ENCODE results near the gene FAM3C. TPM values are rescaled to one million over a fixed set of nuclear protein-coding genes. Genes with fewer than 3 reads are reported as not detected.
"Not testable (repeated sequence)": the region's sequence is repeated elsewhere in the genome, so short reads cannot be mapped to it uniquely, and the experiment has no call there.

FAM3C gene, protein sequence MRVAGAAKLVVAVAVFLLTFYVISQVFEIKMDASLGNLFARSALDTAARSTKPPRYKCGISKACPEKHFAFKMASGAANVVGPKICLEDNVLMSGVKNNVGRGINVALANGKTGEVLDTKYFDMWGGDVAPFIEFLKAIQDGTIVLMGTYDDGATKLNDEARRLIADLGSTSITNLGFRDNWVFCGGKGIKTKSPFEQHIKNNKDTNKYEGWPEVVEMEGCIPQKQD
- total RNA-seq (2014; rRNA removed; shearing (Covaris generic)), result 30.3 and 34.9 TPM in 2 replicates

DNA sequence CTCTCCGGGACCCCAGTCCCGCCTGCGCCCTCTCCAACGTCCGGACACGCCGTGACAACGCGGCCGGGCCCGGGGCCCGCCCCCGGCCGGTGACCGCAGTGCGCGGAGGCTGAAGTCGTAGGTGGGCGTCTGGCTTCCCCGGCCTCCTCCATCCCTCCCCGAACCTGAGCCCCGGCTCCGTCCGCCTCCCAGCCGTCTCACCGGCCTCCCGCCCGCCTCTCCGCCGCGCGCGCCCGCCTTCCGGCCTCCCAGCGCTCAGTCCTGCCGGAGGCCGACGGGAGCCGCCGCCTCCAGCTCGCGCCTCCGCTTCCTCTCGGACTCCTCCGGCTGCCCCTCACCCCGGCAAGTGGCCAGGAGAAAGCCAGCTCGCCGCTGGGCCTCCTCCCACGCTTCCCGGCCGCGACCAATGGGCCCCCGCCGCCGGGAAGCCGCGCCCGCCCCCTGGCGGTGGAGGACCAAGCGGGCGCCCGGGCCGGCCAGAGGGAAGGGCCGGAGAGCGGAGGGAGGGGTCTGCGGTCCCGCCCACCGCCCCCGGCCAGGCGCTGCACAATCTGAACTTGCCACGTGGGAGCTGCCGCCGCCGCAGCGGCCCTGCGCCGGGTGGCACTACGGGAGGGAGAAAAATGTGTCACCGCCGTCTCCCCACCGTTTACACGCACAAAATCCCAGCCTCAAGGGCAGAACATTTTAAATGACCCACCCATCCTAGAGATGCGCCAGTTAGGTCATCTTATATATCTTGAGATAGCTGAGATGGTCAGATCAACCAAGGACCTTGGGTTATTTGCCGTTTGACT lies at the start of gene FAM3C:
TSS of gene FAM3C (minus strand) at position 348 of the 797 bp plus-strand sequence. CDS start 13,339 bp downstream, outside the sequence.
- Histone ChIP-seq H3K36me3 (replicated peaks; ENCODE audit: control insufficient read depth, insufficient read depth, low read length) (no peaks in the 10 kb centered on the region; the same call in 1 of the 2 replicates), H3K4me3 (ENCODE audit: insufficient read depth, low read depth, low read length) (peak within 1 kb of the TSS; percentile 89), H3K27me3 (ENCODE audit: control insufficient read depth, insufficient read depth, low read length) (no peaks in the 10 kb centered on the region)
- DNase-seq, result peak; percentile 96

DNA sequence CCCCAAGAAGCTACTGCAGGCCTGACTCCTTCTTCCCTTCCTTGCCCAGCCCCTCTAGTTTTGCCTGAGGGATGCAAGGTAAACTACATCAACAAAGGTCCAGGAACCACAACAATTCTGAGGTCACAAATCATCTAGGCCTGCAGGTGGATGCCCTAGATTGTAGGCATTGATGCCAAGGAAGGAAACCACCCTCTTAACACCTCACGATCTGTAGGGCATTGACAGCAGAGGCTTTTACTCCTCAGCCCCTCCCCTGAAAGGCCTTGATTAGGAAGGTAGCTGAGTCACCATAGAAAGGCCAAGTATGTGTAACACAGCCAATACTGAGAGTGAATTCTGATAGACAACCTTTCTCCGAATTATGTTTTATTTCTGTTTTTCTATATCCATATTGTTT lies 46.7 kb upstream of the FAM3C start:
- H3K4me3 ChIP-seq (ENCODE audit: insufficient read depth, low read depth, low read length), result no peak overlapping the region
- peak; percentile 9 for DNase-seq

DNA sequence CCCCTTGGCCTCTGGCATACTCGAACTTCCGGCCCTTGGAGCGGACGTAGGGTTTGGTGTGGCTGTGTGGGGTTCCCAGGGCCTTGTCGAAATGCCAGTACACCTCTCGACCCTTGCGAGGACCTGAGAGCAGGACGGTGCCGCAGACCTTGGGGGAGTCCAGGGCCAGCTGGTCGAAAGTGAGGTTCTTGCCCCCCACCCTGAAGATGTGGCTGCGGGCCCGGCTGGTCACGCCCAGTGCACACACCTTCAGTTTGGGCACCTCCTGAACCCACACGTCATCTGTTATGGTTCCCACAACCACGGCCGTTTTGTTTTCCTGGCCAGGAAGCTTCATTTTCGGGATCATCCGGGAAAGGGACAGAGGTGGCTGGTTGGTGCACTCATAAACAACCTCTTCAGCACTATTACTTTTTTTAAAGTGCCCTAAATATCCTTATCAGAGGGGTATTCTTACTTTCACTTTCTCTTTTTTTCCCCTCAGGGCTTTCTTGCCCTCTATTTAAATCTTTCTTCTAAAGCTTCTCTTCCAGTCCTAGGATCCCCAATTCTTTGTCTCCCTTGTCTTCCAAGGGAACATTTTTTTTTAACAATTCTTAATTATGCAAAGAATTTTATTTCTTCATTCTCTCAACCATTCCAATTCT lies 44.9 kb upstream of the FAM3C start:
- no peaks in the 10 kb centered on the region for H3K36me3 ChIP-seq (replicated peaks; ENCODE audit: control insufficient read depth, insufficient read depth, low read length)
- no peak overlapping the region for H3K4me3 ChIP-seq (ENCODE audit: insufficient read depth, low read depth, low read length)
- no peak for DNase-seq
- H3K27me3 ChIP-seq (ENCODE audit: control insufficient read depth, insufficient read depth, low read length), result no peaks in the 10 kb centered on the region

More for the DNA sequence above, 46.7 kb upstream of the FAM3C start:
- Histone ChIP-seq H3K27me3 (ENCODE audit: control insufficient read depth, insufficient read depth, low read length) (no peaks in the 10 kb centered on the region), H3K36me3 (replicated peaks; ENCODE audit: control insufficient read depth, insufficient read depth, low read length) (no peaks in the 10 kb centered on the region)

DNA sequence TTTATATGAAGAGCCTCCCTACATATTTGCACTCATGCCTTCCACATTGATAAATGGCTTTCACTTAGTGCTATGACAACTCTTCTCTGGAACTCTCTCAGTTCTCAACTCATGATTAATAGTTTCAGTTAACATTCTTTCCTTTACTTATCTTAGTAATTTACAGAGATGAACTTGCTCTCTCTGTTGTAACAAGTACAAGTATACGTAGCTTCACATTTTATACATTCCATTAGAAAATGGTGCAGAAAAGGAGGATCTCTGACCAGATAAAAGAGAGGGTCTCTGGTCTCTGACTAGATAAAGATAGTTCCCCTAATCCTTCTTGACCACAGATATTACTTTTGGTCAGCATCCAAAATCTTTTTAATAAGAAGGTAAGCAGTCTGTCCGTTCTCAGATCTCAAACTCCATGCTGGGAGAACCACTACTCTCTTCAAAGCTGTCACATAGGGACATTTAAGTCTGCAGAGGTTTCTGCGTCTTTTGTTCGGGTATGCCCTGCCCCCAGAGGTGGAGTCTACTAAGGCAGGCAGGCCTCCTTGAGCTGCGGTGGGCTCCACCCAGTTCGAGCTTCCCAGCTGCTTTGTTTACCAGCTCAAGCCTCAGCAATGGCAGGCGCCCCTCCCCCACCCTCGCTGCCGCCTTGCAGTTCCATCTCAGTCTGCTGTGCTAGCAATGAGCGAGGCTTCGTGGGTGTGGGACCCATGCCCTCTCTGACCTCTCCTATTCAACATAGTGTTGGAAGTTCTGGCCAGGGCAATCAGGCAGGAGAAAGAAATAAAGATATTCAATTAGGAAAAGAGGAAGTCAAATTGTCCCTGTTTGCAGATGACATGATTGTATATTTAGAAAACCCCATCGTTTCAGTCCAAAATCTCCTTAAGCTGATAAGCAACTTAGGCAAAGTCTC lies 42.2 kb upstream of the FAM3C start:
- H3K4me3 ChIP-seq (ENCODE audit: insufficient read depth, low read depth, low read length), result not testable (repeated sequence)

DNA sequence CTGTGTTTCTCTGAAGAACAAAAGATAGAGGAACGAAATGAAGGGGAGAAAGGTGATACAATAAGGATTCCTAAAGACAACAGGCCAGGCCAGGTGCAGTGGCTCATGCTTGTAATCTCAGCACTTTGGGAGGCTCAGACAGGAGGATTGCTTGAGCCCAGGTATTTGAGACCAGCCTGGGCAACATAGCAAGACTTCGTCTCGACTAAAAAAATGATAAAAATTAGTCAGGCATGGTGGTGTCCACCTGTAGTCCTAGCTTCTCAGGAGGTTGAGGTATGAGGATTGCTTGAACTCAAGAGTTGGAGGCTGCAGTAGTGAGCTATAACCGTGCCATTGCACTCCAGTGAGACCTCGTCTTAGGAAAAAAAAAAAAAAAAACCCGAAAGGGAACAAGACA lies 41.4 kb upstream of the FAM3C start:
- no peak for DNase-seq
- Histone ChIP-seq H3K36me3 (replicated peaks; ENCODE audit: control insufficient read depth, insufficient read depth, low read length) (no peaks in the 10 kb centered on the region), H3K4me3 (ENCODE audit: insufficient read depth, low read depth, low read length) (no peak overlapping the region), H3K27me3 (ENCODE audit: control insufficient read depth, insufficient read depth, low read length) (no peaks in the 10 kb centered on the region)

More for the DNA sequence above, 42.2 kb upstream of the FAM3C start:
- not testable (repeated sequence) for H3K36me3 ChIP-seq (replicated peaks; ENCODE audit: control insufficient read depth, insufficient read depth, low read length); H3K27me3 ChIP-seq (ENCODE audit: control insufficient read depth, insufficient read depth, low read length); DNase-seq

DNA sequence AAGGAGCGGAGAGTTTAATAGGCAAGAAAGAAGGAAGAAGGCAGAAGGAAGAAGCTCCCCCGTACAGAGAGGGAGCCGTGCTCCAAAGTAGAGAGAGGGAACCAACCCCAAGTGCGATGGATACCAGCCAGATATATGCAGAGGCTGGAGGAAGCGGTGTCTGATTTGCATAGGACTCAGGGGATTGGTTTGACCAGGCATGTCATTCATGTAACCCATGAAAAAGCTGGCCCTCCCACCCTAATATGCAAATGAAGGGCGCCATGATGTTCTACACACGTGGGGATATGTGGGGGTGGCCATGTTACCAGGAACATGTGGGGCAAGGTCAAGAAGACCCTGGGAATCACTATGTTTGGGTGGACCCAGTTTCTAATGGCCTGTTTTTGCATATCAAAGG lies 40.6 kb upstream of the FAM3C start:
- Histone ChIP-seq H3K27me3 (ENCODE audit: control insufficient read depth, insufficient read depth, low read length) (no peaks in the 10 kb centered on the region), H3K36me3 (replicated peaks; ENCODE audit: control insufficient read depth, insufficient read depth, low read length) (no peaks in the 10 kb centered on the region), H3K4me3 (ENCODE audit: insufficient read depth, low read depth, low read length) (no peak overlapping the region)
- DNase-seq, result no peak

DNA sequence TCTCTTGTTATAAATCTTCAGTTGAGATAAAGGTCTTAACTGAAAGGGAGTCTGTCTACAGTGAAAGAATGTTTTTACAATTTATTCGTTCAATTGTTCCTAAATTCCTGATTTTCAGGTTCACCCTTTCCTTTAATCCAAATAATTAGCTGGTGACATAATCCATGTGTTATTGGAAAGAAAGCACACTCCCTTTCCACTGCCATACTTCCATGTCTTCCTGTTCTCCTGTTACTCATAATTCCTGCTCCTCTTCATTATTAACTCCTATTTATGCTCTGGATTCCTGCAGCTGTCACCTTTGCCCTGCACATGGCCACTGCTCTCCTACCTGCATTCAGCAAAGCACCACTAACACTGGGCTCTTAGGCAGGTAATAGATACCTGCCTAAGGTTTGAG lies 40.0 kb upstream of the FAM3C start:
- Histone ChIP-seq H3K27me3 (ENCODE audit: control insufficient read depth, insufficient read depth, low read length) (no peaks in the 10 kb centered on the region), H3K4me3 (ENCODE audit: insufficient read depth, low read depth, low read length) (no peak overlapping the region), H3K36me3 (replicated peaks; ENCODE audit: control insufficient read depth, insufficient read depth, low read length) (no peaks in the 10 kb centered on the region)
- no peak for DNase-seq

DNA sequence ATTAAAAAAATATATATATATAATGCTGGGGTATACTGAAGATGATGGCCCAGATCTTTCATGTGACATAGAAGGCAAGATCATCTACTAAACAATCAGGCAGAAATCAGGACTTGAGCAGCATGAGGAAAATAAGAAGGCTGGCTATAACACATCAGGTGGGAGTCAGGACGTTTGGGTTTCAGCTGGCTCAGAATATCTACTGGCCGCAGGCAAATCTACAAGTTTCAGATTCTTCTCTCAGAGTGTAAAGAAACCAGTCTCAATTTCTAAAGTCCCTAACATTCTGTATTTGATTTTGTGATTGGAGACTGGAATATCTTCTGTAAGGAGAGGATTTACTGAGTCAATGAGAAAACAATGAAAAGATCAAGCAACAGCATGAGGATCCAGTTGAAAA lies 37.7 kb upstream of the FAM3C start:
- no peak for DNase-seq
- Histone ChIP-seq H3K36me3 (replicated peaks; ENCODE audit: control insufficient read depth, insufficient read depth, low read length) (no peaks in the 10 kb centered on the region), H3K27me3 (ENCODE audit: control insufficient read depth, insufficient read depth, low read length) (no peaks in the 10 kb centered on the region), H3K4me3 (ENCODE audit: insufficient read depth, low read depth, low read length) (no peak overlapping the region)

DNA sequence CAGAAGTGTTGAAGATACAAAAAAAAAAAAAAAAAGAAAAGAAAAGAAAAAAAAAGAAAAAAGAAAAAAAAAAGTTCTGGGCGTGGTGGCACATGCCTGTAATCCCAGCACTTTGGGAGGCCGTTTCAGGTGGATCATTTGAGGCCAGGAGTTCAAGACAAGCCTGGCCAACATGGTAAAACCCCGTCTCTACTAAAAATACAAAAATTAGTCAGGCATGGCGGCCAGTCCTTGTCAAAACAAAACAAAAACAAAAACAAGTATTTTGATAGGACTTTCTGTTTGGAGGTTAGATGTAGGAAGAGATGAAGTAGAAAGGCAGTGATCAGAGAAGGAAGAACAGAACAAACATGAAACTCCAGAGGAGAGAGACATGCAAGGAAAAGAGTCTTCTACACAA lies 36.4 kb upstream of the FAM3C start:
- not testable (repeated sequence) for H3K27me3 ChIP-seq (ENCODE audit: control insufficient read depth, insufficient read depth, low read length); H3K4me3 ChIP-seq (ENCODE audit: insufficient read depth, low read depth, low read length)

DNA sequence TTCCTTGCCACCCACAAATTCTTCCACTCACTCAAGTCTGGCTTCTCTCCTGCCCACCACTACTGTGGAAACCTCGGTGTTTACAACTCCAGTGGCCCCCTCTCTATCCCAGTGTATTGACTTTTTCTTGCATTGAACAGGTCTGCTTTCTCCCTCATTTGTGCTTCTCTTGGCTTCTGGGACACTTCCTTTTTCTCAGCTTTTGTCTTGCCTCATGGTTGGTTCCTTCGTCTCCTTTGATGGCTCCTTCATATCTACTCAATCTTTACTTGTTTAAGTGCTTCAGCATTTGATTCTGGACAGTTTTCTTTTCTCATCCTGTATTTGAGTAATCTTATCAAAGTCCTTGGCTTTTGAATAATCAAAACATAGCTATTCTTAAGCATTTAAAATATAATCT lies 35.9 kb upstream of the FAM3C start:
- no peak overlapping the region for H3K4me3 ChIP-seq (ENCODE audit: insufficient read depth, low read depth, low read length)
- H3K27me3 ChIP-seq (ENCODE audit: control insufficient read depth, insufficient read depth, low read length), result no peaks in the 10 kb centered on the region
- H3K36me3 ChIP-seq (replicated peaks; ENCODE audit: control insufficient read depth, insufficient read depth, low read length), result no peaks in the 10 kb centered on the region
- DNase-seq, result no peak

More for the DNA sequence above, 36.4 kb upstream of the FAM3C start:
- DNase-seq; H3K36me3 ChIP-seq (replicated peaks; ENCODE audit: control insufficient read depth, insufficient read depth, low read length): not testable (repeated sequence)

DNA sequence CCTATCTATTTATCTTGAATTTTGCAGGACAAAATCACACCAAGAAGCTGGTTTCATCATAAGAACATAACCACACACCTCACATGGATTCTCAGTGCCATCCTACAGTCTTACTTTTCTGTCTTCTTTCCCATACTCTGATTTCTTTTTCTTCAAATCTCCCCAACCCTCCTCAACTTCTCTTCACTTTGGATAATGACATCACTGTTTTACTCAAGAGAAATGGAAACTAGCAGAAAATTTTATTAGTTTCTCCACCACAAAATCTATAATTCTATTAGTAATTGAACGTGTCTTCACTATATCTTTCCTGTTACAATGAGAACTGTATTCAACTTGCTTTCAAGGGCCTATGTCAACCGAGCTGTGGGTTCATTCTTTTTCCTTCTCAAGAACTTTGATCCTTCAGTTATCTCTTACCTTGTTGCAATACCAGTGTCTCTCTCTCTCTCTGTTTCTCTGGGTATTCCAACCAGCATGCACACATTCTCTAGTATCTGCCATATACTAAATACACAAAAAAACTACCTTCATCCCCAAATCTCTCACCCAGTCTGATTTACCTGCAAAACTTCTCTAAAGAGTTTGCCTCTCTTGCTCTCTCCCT lies 35.4 kb upstream of the FAM3C start:
- no peak for DNase-seq
- no peaks in the 10 kb centered on the region for H3K36me3 ChIP-seq (replicated peaks; ENCODE audit: control insufficient read depth, insufficient read depth, low read length)
- H3K27me3 ChIP-seq (ENCODE audit: control insufficient read depth, insufficient read depth, low read length), result no peaks in the 10 kb centered on the region
- H3K4me3 ChIP-seq (ENCODE audit: insufficient read depth, low read depth, low read length), result no peak overlapping the region

DNA sequence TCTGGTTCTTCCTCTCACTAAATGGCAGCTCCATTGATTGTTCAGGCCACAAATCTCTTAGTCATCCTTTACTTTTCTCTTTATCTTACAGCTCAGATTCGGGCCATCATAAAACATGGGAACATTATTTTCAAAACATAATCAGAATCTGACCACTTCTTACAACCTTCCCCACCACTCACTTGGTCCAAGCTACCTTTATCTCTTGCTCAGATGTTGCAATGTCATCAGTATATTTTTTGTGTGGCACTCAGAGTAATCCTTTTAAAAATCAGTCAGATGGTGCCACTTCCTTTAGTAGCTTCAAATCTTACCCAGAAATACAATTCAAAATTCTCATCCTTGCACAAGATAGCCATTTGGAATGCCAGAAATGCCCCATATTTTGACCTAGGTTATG lies 34.5 kb upstream of the FAM3C start:
- DNase-seq, result no peak
- Histone ChIP-seq H3K4me3 (ENCODE audit: insufficient read depth, low read depth, low read length) (no peak overlapping the region), H3K36me3 (replicated peaks; ENCODE audit: control insufficient read depth, insufficient read depth, low read length) (no peaks in the 10 kb centered on the region), H3K27me3 (ENCODE audit: control insufficient read depth, insufficient read depth, low read length) (no peaks in the 10 kb centered on the region)

DNA sequence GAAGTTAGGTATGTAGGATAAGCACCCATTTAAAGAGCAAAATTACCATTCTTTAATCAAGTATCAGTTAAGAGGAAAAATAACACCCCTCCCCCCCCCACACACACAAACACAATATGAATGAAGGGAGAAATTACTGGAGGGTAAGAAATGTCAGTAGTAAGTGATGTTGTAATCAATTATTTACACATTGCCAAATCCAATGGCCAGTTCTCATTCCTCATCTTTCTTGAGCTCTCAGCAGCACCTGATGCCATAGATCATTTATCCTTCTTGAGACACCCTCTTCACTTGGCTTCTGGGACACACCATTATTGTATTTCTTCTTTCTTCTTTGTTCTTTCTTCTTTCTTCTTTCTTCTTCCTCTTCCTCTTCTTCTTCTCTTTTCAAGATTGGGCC lies 33.7 kb upstream of the FAM3C start:
- no peaks in the 10 kb centered on the region for H3K36me3 ChIP-seq (replicated peaks; ENCODE audit: control insufficient read depth, insufficient read depth, low read length)
- no peak for DNase-seq

More for the DNA sequence above, 33.7 kb upstream of the FAM3C start:
- H3K27me3 ChIP-seq (ENCODE audit: control insufficient read depth, insufficient read depth, low read length), result no peaks in the 10 kb centered on the region
- H3K4me3 ChIP-seq (ENCODE audit: insufficient read depth, low read depth, low read length), result no peak overlapping the region

All from H7 (cell line).